HEK293 (cell line): ENCODE results near the gene DZIP1.

Experiments
- HOXD13 ChIP-seq: sonication (generic); formaldehyde crosslinking; IDR thresholded peaks from 2 replicates; pipeline ENCODE4 v1.8.0; 2022; ENCODE audit warnings: missing genetic modification reagents, borderline replicate concordance
- ZNF571 ChIP-seq: fragments of 450-650 bp; formaldehyde crosslinking; IDR thresholded peaks from 2 replicates; pipeline ENCODE4 v1.5.0; 2017; ENCODE audit warnings: missing biosample characterization, missing genetic modification characterization
- TF ChIP-seq, protein P1 (sequence below): fragments of 450-650 bp; formaldehyde crosslinking; IDR thresholded peaks from 2 replicates; pipeline ENCODE4 v1.5.1; 2016; ENCODE audit warnings: missing biosample characterization, missing genetic modification characterization
- TF ChIP-seq, protein P2 (sequence below): fragments of 450-650 bp; formaldehyde crosslinking; IDR thresholded peaks from 2 replicates; pipeline ENCODE4 v1.5.1; 2017; ENCODE audit warnings: missing biosample characterization, missing genetic modification characterization

DNA sequence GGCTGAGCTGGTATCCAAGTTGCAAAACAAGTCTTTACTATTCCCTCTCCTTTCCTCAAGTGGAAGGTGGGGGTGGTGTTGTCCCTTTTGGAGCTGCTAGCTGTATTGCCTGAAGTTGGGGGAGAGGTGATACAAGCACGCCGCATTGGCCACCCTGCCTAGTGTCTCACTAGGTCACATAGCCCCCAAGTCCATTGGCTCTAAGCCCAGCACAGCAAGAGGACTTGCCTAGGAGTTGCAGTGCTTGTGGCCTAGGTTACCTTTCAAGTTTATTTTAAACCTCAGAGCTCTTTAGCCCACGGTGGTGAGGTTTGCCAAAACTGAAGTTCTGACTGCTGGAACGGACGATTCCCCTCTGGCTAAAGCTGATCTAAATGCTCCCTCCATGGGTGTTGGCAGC is 27.1 kb upstream of the DZIP1 start:
- no peak for TF ChIP-seq HOXD13 (CRISPR knock-in tag)
- TF ChIP-seq, protein P1, sequence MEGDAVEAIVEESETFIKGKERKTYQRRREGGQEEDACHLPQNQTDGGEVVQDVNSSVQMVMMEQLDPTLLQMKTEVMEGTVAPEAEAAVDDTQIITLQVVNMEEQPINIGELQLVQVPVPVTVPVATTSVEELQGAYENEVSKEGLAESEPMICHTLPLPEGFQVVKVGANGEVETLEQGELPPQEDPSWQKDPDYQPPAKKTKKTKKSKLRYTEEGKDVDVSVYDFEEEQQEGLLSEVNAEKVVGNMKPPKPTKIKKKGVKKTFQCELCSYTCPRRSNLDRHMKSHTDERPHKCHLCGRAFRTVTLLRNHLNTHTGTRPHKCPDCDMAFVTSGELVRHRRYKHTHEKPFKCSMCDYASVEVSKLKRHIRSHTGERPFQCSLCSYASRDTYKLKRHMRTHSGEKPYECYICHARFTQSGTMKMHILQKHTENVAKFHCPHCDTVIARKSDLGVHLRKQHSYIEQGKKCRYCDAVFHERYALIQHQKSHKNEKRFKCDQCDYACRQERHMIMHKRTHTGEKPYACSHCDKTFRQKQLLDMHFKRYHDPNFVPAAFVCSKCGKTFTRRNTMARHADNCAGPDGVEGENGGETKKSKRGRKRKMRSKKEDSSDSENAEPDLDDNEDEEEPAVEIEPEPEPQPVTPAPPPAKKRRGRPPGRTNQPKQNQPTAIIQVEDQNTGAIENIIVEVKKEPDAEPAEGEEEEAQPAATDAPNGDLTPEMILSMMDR, result no peak
- no peak for TF ChIP-seq ZNF571 (tag by site-specific recombination)
- TF ChIP-seq, protein P2, sequence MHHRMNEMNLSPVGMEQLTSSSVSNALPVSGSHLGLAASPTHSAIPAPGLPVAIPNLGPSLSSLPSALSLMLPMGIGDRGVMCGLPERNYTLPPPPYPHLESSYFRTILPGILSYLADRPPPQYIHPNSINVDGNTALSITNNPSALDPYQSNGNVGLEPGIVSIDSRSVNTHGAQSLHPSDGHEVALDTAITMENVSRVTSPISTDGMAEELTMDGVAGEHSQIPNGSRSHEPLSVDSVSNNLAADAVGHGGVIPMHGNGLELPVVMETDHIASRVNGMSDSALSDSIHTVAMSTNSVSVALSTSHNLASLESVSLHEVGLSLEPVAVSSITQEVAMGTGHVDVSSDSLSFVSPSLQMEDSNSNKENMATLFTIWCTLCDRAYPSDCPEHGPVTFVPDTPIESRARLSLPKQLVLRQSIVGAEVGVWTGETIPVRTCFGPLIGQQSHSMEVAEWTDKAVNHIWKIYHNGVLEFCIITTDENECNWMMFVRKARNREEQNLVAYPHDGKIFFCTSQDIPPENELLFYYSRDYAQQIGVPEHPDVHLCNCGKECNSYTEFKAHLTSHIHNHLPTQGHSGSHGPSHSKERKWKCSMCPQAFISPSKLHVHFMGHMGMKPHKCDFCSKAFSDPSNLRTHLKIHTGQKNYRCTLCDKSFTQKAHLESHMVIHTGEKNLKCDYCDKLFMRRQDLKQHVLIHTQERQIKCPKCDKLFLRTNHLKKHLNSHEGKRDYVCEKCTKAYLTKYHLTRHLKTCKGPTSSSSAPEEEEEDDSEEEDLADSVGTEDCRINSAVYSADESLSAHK (tag by site-specific recombination), result no peak
